DND-41 (cell line): ENCODE data around the gene C16orf86.

Source experiments
- ATAC-seq: fragments of 200-7000 bp; cut with Tn5 transposase; 3 replicates; pipeline ENCODE4 v1.9.1; 2021; ENCODE audit warnings: low read depth; ENCODE audit not compliant: insufficient read depth
- DNase-seq: peaks from one replicate; pipeline ENCODE4 v3.0.0-alpha.2; 2020
- H2AFZ ChIP-seq: 2 replicates; pipeline ENCODE4 v1.6.0; 2012; ENCODE audit warnings: low read depth, low read length
- H3K27ac ChIP-seq: 2 replicates; pipeline ENCODE4 v1.5.1; 2012; ENCODE audit warnings: low read length, inconsistent platforms
- H3K27me3 ChIP-seq: fragments of 200-600 bp; sonication (generic); 2 replicates; pipeline ENCODE4 v1.6.0; 2012; ENCODE audit warnings: low read length, mild to moderate bottlenecking, inconsistent platforms; ENCODE audit not compliant: insufficient read depth, poor library complexity
- H3K36me3 ChIP-seq: 2 replicates; pipeline ENCODE4 v1.5.1; 2012; ENCODE audit warnings: low read length, inconsistent platforms; ENCODE audit not compliant: insufficient read depth
- H3K4me1 ChIP-seq: 2 replicates; pipeline ENCODE4 v1.5.1; 2012; ENCODE audit warnings: mild to moderate bottlenecking, low read length; ENCODE audit not compliant: insufficient read depth
- H3K4me2 ChIP-seq: 2 replicates; pipeline ENCODE4 v1.6.0; 2012; ENCODE audit warnings: mild to moderate bottlenecking, moderate library complexity, low read length, inconsistent platforms; ENCODE audit not compliant: insufficient read depth
- H3K4me3 ChIP-seq, 2 experiments: fragments of 200-600 bp in 1 of 2; shearing (Covaris generic) in 1 of 2; 2 replicates each; pipeline ENCODE4 v1.5.1; 2012 to 2016; ENCODE audit warnings: inconsistent platforms in 2 of 2, low read length in 2 of 2, mild to moderate bottlenecking in 2 of 2, low read depth in 1 of 2, moderate library complexity in 1 of 2
- H3K79me2 ChIP-seq: 2 replicates; pipeline ENCODE4 v1.6.0; 2012; ENCODE audit warnings: low read length, inconsistent platforms; ENCODE audit not compliant: insufficient read depth
- H3K9ac ChIP-seq: 2 replicates; pipeline ENCODE4 v1.6.0; 2012; ENCODE audit warnings: low read depth, mild to moderate bottlenecking, inconsistent platforms, low read length, moderate library complexity
- H3K9me3 ChIP-seq: 2 replicates; pipeline ENCODE4 v1.5.1; 2012; ENCODE audit warnings: low read length, moderate library complexity, mild to moderate bottlenecking, inconsistent platforms; ENCODE audit not compliant: insufficient read depth, severe bottlenecking
- H4K20me1 ChIP-seq: 2 replicates; pipeline ENCODE4 v1.6.0; 2012; ENCODE audit warnings: low read length; ENCODE audit not compliant: insufficient read depth
- EZH2 ChIP-seq: IDR thresholded peaks from 3 replicates; pipeline ENCODE4 v1.6.1; 2012; ENCODE audit warnings: borderline replicate concordance, low read depth, mild to moderate bottlenecking, moderate library complexity, low read length, inconsistent platforms; ENCODE audit not compliant: severe bottlenecking
- TF ChIP-seq, protein P1 (sequence below): IDR thresholded peaks from 2 replicates; pipeline ENCODE4 v1.5.1; 2012; ENCODE audit warnings: borderline replicate concordance, low read length, moderate library complexity, mild to moderate bottlenecking; ENCODE audit not compliant: poor library complexity, severe bottlenecking; ENCODE audit errors: extremely low read depth

The C16orf86 gene

DNA sequence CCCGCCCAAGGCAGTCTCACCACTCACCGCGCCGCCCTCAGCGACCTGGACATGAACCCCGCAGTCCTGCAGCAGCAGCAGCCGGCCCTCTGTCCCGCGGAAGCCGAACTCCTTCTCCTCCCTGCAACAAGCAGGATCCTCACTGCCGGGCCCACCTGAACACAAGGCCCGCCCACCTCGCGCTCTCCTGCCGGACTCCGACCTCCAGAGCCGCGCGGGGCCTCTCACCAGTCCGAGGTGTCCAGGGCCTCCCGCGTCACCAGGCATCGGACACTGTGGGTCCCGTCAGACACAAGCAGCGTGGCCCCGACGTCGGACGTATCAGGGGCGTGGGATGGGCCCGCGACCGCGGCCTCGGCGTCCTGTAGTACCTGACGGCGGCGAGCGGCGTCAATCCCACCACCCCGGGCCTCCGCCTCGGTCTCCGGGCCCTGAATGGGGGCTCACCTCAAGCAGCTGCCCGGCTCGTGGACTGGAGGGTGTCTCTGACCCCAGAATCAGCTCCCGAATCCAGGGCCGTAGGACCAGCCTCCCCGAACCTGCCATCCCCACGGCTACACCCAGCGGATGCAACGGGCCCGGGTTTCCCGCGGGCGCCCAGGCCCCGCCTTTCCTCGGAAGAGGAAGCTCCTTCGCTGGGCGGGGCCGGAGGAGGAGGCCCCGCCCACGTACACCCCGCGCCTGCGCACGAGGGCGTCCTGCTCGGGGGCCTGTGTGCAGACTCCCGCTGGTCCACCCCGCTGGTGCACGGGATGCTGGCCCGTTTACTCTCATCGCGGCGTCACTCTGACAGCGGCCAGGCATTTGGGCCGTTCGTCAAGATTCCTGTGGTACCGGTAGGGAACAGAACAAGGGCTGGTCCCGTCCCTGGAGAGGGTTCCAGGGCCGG lies 6.7 kb upstream of the C16orf86 start, which contains the start of gene ACD:
ACD (minus strand) TSS at position 586 of the 889 bp plus-strand sequence; CDS start at position 546, 40 bp downstream.
- Histone ChIP-seq H3K4me3 (peak within 1 kb of the TSS; percentile 60 to 95), H4K20me1 (peaks cover 38% of the 10 kb centered on the region), H3K27ac (peak within 1 kb of the TSS; percentile 89), H3K4me1 (peaks cover 36% of the 10 kb centered on the region), H3K4me2 (peak within 1 kb of the TSS; percentile 97), H3K9me3 (no peaks in the 10 kb centered on the region), H3K79me2 (peaks cover 20% of the 10 kb centered on the region), H3K36me3 (peaks cover 71% of the 10 kb centered on the region), H2AFZ (peak within 1 kb of the TSS; percentile 98), H3K27me3 (no peaks in the 10 kb centered on the region), H3K9ac (peak within 1 kb of the TSS; percentile 83)
- ATAC-seq (peak; percentile 73), DNase-seq (peak; percentile 92)
- no peak for TF ChIP-seq EZH2
- TF ChIP-seq, protein P1, sequence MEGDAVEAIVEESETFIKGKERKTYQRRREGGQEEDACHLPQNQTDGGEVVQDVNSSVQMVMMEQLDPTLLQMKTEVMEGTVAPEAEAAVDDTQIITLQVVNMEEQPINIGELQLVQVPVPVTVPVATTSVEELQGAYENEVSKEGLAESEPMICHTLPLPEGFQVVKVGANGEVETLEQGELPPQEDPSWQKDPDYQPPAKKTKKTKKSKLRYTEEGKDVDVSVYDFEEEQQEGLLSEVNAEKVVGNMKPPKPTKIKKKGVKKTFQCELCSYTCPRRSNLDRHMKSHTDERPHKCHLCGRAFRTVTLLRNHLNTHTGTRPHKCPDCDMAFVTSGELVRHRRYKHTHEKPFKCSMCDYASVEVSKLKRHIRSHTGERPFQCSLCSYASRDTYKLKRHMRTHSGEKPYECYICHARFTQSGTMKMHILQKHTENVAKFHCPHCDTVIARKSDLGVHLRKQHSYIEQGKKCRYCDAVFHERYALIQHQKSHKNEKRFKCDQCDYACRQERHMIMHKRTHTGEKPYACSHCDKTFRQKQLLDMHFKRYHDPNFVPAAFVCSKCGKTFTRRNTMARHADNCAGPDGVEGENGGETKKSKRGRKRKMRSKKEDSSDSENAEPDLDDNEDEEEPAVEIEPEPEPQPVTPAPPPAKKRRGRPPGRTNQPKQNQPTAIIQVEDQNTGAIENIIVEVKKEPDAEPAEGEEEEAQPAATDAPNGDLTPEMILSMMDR, result no peak

DNA sequence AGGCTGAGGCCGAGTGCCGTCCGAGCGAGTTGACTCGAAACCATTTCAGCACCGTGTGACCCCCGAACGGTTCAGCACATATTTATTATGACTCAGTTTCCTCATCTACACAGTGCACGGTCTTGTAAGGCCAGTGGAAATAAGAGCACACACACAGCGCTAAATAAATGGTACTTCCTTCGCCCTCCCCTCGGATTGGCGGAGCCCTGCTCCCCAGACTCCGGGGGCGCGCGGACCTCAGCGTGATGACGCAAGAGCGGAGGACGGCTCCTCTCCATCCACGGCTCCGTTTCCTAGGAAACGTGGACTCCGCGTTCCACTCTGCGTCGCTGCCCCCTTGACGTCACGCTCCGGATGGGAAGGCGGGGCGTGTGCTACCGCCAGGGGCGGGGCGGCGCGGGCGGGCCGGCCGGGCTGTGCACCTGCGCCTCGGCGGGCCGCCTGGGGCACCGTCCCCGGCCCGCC lies 6.0 kb upstream of the C16orf86 start, which contains the start of gene PARD6A:
PARD6A (plus strand) TSS at position 397 of the 465 bp plus-strand sequence. CDS start 79 bp downstream, outside the sequence.
- Histone ChIP-seq H3K36me3 (peaks cover 65% of the 10 kb centered on the region), H3K4me2 (peak within 1 kb of the TSS; percentile 97)
- peak; percentile 79 for ATAC-seq

DNA sequence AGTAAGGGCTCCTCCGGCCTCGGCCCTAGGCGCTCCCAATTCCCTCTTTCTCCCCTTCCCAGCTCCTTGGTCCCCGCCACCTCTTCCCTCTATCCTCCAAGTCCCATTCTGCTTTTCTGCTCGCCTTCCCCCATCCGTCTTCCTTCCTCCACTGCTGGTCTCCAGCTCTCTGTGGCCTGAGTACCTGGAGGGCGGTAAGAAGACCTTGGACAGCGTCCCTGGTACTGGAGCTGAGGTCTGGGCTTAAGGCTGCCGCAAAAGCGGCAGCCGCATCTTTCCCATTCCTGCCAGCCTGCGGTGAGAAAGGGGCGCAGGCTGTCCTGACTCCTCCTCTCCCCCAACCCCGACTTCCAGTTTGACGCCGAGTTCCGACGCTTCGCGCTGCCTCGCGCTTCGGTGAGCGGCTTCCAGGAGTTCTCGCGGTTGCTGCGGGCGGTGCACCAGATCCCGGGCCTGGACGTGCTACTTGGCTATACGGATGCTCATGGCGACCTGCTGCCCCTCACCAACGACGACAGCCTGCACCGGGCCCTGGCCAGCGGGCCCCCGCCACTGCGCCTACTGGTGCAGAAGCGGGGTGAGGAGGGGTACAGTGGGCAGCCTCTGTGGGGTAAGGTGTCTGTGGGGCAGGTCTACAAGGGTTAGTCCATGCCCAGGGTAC lies 5.4 kb upstream of the C16orf86 start:
- TF ChIP-seq, protein P1, result no peak
- TF ChIP-seq EZH2, result no peak
- Histone ChIP-seq H2AFZ (peak overlapping the region; percentile 77), H3K9ac (peak overlapping the region; percentile 51)

More for the DNA sequence above, 6.0 kb upstream of the C16orf86 start, which contains the start of gene PARD6A:
- peaks cover 38% of the 10 kb centered on the region; the same call in 1 of the 2 replicates for H4K20me1 ChIP-seq
- peak within 1 kb of the TSS; percentile 60 to 95 for H3K4me3 ChIP-seq
- peak within 1 kb of the TSS; percentile 89 for H3K27ac ChIP-seq
- TF ChIP-seq EZH2, result no peak
- H3K4me1 ChIP-seq, result peaks cover 42% of the 10 kb centered on the region
- DNase-seq, result peak; percentile 96
- no peaks in the 10 kb centered on the region for H3K9me3 ChIP-seq
- H3K9ac ChIP-seq, result peak within 1 kb of the TSS; percentile 83
- peaks cover 20% of the 10 kb centered on the region for H3K79me2 ChIP-seq
- no peaks in the 10 kb centered on the region for H3K27me3 ChIP-seq
- H2AFZ ChIP-seq, result peak within 1 kb of the TSS; percentile 98

More for the DNA sequence above, 5.4 kb upstream of the C16orf86 start:
- H4K20me1 ChIP-seq, result peaks cover 36% of the 10 kb centered on the region; the same call in 1 of the 2 replicates
- no peak for DNase-seq
- peak overlapping the region; percentile 97 for H3K4me2 ChIP-seq
- H3K79me2 ChIP-seq, result peaks cover 24% of the 10 kb centered on the region
- H3K36me3 ChIP-seq, result peaks cover 58% of the 10 kb centered on the region
- ATAC-seq, result no peak
- H3K4me1 ChIP-seq, result peaks cover 48% of the 10 kb centered on the region
- H3K4me3 ChIP-seq, result peak overlapping the region; percentile 17 to 95; a peak in 3 of 4 replicates
- no peaks in the 10 kb centered on the region for H3K27me3 ChIP-seq
- peak overlapping the region; percentile 69 for H3K27ac ChIP-seq
- no peaks in the 10 kb centered on the region for H3K9me3 ChIP-seq
